HEK293 (cell line): ENCODE results near the gene HTRA2.

Experiments used
- CTCF ChIA-PET: fragments of 350-600 bp; formaldehyde crosslinking; extraction: SDS; loops from one replicate; lab custom pipeline; 2021; ENCODE audit warnings: antibody characterized with exemption; lab: Yijun Ruan, JAX
- POLR2A ChIA-PET: fragments of 300-600 bp; formaldehyde crosslinking; extraction: SDS; loops from one replicate; lab custom pipeline; 2020; ENCODE audit warnings: antibody characterized with exemption, inconsistent platforms; lab: Yijun Ruan, JAX
- H3K27ac ChIP-seq: fragments of 200-500 bp; sonication (Bioruptor generic); 2 replicates; pipeline ENCODE4 v1.5.1; 2014; ENCODE audit warnings: low read depth, low read length, control low read depth, inconsistent platforms; ENCODE audit errors: extremely low read depth
- H3K36me3 ChIP-seq, 2 experiments: fragments of 200-500 bp in 1 of 2; sonication (Bioruptor generic) in 1 of 2; 1 replicate in 1 of 2; 2 replicates in 1 of 2; pipeline ENCODE4 v1.5.1; 2014 to 2017; ENCODE audit warnings: inconsistent platforms in 2 of 2, low read length in 2 of 2; ENCODE audit not compliant: control insufficient read depth in 2 of 2, insufficient read depth in 1 of 2
- H3K4me1 ChIP-seq: fragments of 200-500 bp; sonication (Bioruptor generic); 2 replicates; pipeline ENCODE4 v1.5.1; 2014; ENCODE audit warnings: mild to moderate bottlenecking, low read length, inconsistent platforms; ENCODE audit not compliant: control insufficient read depth, insufficient read depth
- H3K4me3 ChIP-seq: 2 replicates; pipeline ENCODE4 v1.5.1; 2011; ENCODE audit warnings: low read depth, mild to moderate bottlenecking, control low read depth, low read length, moderate library complexity
- H3K9me3 ChIP-seq: fragments of 200-500 bp; sonication (Bioruptor generic); 2 replicates; pipeline ENCODE4 v1.5.1; 2014; ENCODE audit warnings: low read depth, low read length, inconsistent platforms; ENCODE audit not compliant: control insufficient read depth, insufficient read depth
- MYNN ChIP-seq: fragments of 450-650 bp; formaldehyde crosslinking; IDR thresholded peaks from 2 replicates; pipeline ENCODE4 v1.5.1; 2016; ENCODE audit warnings: missing biosample characterization, missing genetic modification characterization, borderline replicate concordance
- ZBTB1 ChIP-seq: fragments of 450-650 bp; formaldehyde crosslinking; IDR thresholded peaks from 2 replicates; pipeline ENCODE4 v1.5.1; 2016; ENCODE audit warnings: missing biosample characterization, missing genetic modification characterization
- ZNF140 ChIP-seq: fragments of 450-650 bp; formaldehyde crosslinking; IDR thresholded peaks from 2 replicates; pipeline ENCODE4 v1.5.1; 2016; ENCODE audit warnings: missing biosample characterization, missing genetic modification characterization
- ZNF2 ChIP-seq: fragments of 450-650 bp; formaldehyde crosslinking; IDR thresholded peaks from 2 replicates; pipeline ENCODE4 v1.5.1; 2016; ENCODE audit warnings: missing biosample characterization, missing genetic modification characterization
- ZNF202 ChIP-seq: fragments of 450-650 bp; formaldehyde crosslinking; IDR thresholded peaks from 2 replicates; pipeline ENCODE4 v1.5.1; 2016; ENCODE audit warnings: missing biosample characterization, missing genetic modification characterization, borderline replicate concordance
- ZNF248 ChIP-seq: fragments of 450-650 bp; formaldehyde crosslinking; IDR thresholded peaks from 2 replicates; pipeline ENCODE4 v1.5.1; 2017; ENCODE audit warnings: missing biosample characterization, missing genetic modification characterization
- ZNF394 ChIP-seq: fragments of 450-650 bp; formaldehyde crosslinking; IDR thresholded peaks from 2 replicates; pipeline ENCODE4 v1.5.1; 2016; ENCODE audit warnings: missing biosample characterization, missing genetic modification characterization, mild to moderate bottlenecking, moderate library complexity, borderline replicate concordance
- ZNF433 ChIP-seq: fragments of 450-650 bp; formaldehyde crosslinking; IDR thresholded peaks from 2 replicates; pipeline ENCODE4 v1.5.1; 2016; ENCODE audit warnings: missing biosample characterization, missing genetic modification characterization, low read depth
- ZNF571 ChIP-seq: fragments of 450-650 bp; formaldehyde crosslinking; IDR thresholded peaks from 2 replicates; pipeline ENCODE4 v1.5.0; 2017; ENCODE audit warnings: missing biosample characterization, missing genetic modification characterization
- ZNF623 ChIP-seq: fragments of 450-650 bp; formaldehyde crosslinking; IDR thresholded peaks from 2 replicates; pipeline ENCODE4 v1.5.1; 2016; ENCODE audit warnings: missing biosample characterization, missing genetic modification characterization
- ZNF660 ChIP-seq: fragments of 450-650 bp; IDR thresholded peaks from 2 replicates; pipeline ENCODE4 v1.5.1; 2018; ENCODE audit warnings: missing biosample characterization, mild to moderate bottlenecking, missing genetic modification characterization
- ZNF777 ChIP-seq: fragments of 450-650 bp; formaldehyde crosslinking; IDR thresholded peaks from 2 replicates; pipeline ENCODE4 v1.5.1; 2017; ENCODE audit warnings: missing biosample characterization, missing genetic modification characterization, borderline replicate concordance
- ZSCAN30 ChIP-seq: fragments of 450-650 bp; IDR thresholded peaks from 2 replicates; pipeline ENCODE4 v1.5.1; 2018; ENCODE audit warnings: missing biosample characterization, mild to moderate bottlenecking, missing genetic modification characterization, moderate library complexity
- TF ChIP-seq, protein P1 (sequence below): fragments of 450-650 bp; formaldehyde crosslinking; IDR thresholded peaks from 2 replicates; pipeline ENCODE4 v1.5.1; 2016; ENCODE audit warnings: missing biosample characterization, missing genetic modification characterization
- TF ChIP-seq, protein P2 (sequence below): fragments of 450-650 bp; formaldehyde crosslinking; IDR thresholded peaks from 2 replicates; pipeline ENCODE4 v1.5.1; 2017; ENCODE audit warnings: missing biosample characterization, missing genetic modification characterization
- TF ChIP-seq, protein P3 (sequence below): fragments of 450-650 bp; IDR thresholded peaks from 2 replicates; pipeline ENCODE4 v1.5.1; 2018; ENCODE audit warnings: missing biosample characterization, mild to moderate bottlenecking, missing genetic modification characterization
- TF ChIP-seq, protein P4 (sequence below): fragments of 450-650 bp; formaldehyde crosslinking; conservative IDR thresholded peaks from 2 replicates; pipeline ENCODE4 v1.5.1; 2016; ENCODE audit warnings: low read depth, missing biosample characterization, missing genetic modification characterization
- TF ChIP-seq, protein P5 (sequence below): fragments of 450-650 bp; formaldehyde crosslinking; IDR thresholded peaks from 2 replicates; pipeline ENCODE4 v1.5.1; 2016; ENCODE audit warnings: missing biosample characterization, missing genetic modification characterization

The HTRA2 gene

DNA sequence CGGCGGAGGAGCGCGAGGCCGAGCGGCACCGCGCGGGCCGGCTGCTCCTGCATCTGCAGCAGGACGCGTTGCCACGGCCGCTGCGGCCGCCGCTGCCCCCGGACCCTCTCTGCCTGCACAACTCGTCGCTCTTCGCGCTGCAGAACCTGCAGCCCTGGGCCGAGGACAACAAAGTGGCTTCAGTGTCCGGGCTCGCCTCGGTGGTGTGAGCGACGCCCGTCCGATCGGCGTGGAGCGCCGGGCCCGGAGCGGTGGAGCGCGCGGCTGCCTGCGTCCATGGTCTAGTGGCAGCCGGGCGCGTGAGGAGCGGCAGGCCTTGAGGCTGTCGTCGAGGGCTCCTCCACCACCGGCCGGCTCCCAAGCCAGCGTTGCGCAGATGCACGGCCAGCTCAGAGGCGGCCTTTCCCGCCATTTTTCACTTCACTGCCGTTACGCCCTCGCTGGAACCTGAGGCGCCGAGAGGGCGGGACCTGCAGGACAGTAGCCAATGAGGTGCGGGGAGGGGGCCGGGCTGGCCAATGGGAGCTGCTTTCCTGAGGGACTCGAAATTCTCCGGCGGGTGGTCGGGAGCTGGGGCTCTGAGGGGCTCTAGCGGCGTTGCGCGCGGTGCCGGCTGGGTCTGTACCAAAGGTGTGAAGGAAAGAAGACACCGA, 13.6 kb upstream of the HTRA2 start:
- no peaks in the 10 kb centered on the region for H3K9me3 ChIP-seq
- ChIA-PET CTCF (no interaction called here), POLR2A (no interaction called here)
- no peak overlapping the region for H3K4me3 ChIP-seq
- TF ChIP-seq ZBTB1 (tag by site-specific recombination) (no peak), ZNF248 (tag by site-specific recombination) (no peak), ZNF433 (tag by site-specific recombination) (no peak), ZNF394 (tag by site-specific recombination) (no peak), ZNF660 (no peak), ZNF623 (tag by site-specific recombination) (no peak), ZNF140 (tag by site-specific recombination) (no peak), ZNF777 (tag by site-specific recombination) (no peak), MYNN (tag by site-specific recombination) (no peak), ZNF202 (tag by site-specific recombination) (no peak), ZNF2 (tag by site-specific recombination) (no peak), ZSCAN30 (no peak), ZNF571 (no peak)
- TF ChIP-seq, protein P1, sequence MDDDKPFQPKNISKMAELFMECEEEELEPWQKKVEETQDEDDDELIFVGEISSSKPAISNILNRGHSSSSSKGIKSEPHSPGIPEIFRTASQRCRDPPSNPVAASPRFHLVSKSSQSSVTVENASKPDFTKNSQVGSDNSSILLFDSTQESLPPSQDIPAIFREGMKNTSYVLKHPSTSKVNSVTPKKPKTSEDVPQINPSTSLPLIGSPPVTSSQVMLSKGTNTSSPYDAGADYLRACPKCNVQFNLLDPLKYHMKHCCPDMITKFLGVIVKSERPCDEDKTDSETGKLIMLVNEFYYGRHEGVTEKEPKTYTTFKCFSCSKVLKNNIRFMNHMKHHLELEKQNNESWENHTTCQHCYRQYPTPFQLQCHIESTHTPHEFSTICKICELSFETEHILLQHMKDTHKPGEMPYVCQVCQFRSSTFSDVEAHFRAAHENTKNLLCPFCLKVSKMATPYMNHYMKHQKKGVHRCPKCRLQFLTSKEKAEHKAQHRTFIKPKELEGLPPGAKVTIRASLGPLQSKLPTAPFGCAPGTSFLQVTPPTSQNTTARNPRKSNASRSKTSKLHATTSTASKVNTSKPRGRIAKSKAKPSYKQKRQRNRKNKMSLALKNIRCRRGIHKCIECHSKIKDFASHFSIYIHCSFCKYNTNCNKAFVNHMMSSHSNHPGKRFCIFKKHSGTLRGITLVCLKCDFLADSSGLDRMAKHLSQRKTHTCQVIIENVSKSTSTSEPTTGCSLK: no peak
- TF ChIP-seq, protein P2, sequence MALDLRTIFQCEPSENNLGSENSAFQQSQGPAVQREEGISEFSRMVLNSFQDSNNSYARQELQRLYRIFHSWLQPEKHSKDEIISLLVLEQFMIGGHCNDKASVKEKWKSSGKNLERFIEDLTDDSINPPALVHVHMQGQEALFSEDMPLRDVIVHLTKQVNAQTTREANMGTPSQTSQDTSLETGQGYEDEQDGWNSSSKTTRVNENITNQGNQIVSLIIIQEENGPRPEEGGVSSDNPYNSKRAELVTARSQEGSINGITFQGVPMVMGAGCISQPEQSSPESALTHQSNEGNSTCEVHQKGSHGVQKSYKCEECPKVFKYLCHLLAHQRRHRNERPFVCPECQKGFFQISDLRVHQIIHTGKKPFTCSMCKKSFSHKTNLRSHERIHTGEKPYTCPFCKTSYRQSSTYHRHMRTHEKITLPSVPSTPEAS (tag by site-specific recombination): no peak
- TF ChIP-seq, protein P3, sequence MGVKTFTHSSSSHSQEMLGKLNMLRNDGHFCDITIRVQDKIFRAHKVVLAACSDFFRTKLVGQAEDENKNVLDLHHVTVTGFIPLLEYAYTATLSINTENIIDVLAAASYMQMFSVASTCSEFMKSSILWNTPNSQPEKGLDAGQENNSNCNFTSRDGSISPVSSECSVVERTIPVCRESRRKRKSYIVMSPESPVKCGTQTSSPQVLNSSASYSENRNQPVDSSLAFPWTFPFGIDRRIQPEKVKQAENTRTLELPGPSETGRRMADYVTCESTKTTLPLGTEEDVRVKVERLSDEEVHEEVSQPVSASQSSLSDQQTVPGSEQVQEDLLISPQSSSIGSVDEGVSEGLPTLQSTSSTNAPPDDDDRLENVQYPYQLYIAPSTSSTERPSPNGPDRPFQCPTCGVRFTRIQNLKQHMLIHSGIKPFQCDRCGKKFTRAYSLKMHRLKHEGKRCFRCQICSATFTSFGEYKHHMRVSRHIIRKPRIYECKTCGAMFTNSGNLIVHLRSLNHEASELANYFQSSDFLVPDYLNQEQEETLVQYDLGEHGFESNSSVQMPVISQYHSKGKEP (tag by site-specific recombination): no peak
- TF ChIP-seq, protein P4, sequence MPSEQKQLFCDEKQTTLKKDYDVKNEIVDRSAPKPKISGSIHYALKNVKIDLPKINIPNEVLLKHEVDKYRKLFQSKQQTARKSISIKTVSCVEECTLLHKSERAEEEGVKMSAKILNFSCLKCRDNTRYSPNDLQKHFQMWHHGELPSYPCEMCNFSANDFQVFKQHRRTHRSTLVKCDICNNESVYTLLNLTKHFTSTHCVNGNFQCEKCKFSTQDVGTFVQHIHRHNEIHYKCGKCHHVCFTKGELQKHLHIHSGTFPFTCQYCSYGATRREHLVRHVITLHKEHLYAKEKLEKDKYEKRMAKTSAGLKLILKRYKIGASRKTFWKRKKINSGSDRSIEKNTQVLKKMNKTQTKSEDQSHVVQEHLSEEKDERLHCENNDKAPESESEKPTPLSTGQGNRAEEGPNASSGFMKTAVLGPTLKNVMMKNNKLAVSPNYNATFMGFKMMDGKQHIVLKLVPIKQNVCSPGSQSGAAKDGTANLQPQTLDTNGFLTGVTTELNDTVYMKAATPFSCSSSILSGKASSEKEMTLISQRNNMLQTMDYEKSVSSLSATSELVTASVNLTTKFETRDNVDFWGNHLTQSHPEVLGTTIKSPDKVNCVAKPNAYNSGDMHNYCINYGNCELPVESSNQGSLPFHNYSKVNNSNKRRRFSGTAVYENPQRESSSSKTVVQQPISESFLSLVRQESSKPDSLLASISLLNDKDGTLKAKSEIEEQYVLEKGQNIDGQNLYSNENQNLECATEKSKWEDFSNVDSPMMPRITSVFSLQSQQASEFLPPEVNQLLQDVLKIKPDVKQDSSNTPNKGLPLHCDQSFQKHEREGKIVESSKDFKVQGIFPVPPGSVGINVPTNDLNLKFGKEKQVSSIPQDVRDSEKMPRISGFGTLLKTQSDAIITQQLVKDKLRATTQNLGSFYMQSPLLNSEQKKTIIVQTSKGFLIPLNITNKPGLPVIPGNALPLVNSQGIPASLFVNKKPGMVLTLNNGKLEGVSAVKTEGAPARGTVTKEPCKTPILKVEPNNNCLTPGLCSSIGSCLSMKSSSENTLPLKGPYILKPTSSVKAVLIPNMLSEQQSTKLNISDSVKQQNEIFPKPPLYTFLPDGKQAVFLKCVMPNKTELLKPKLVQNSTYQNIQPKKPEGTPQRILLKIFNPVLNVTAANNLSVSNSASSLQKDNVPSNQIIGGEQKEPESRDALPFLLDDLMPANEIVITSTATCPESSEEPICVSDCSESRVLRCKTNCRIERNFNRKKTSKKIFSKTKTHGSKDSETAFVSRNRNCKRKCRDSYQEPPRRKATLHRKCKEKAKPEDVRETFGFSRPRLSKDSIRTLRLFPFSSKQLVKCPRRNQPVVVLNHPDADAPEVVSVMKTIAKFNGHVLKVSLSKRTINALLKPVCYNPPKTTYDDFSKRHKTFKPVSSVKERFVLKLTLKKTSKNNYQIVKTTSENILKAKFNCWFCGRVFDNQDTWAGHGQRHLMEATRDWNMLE (tag by site-specific recombination): no peak
- TF ChIP-seq, protein P5, sequence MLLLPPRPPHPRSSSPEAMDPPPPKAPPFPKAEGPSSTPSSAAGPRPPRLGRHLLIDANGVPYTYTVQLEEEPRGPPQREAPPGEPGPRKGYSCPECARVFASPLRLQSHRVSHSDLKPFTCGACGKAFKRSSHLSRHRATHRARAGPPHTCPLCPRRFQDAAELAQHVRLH: no peak
- H3K4me1 ChIP-seq: no peaks in the 10 kb centered on the region
- H3K27ac ChIP-seq: no peak overlapping the region
- H3K36me3 ChIP-seq: no peaks in the 10 kb centered on the region
